Measurements from ENCODE around the gene MTRFR.

MTRFR gene

DNA sequence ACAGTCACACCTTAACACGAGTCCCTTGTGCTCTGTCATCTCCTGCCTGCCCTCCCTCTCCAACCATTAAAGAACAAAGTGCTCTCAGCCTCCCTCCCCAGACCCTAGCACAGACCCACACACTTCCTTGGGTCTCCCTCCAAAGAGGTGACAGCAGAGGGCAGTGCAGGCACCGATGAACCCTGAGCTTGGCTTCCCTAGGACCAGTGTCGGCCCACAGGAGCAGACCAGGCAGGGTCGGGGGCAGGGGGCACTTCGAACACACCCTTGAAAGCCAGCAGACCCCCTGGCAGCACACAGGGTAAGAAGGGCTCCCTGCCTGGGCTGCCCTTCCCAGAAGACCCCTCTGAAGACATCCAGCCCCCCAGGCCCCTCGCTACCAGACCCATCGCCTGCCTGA is 31.4 kb downstream of the MTRFR start:
- TF ChIP-seq PAX5 (IDR thresholded peaks at IDR 0.05; ENCODE audit: insufficient read depth, low read length, severe bottlenecking) = no peak
- TF ChIP-seq POU2F2 (IDR thresholded peaks at IDR 0.05; ENCODE audit: low read depth, low read length) = no peak
- TF ChIP-seq POLR2A (IDR thresholded peaks at IDR 0.05; ENCODE audit: low read depth, low read length) = no peak
- TF ChIP-seq TAF1 (IDR thresholded peaks at IDR 0.05; ENCODE audit: low read depth, low read length) = no peak
- no peak for TF ChIP-seq POLR2AphosphoS5 (IDR thresholded peaks at IDR 0.05; ENCODE audit: low read depth, low read length)
- no peak for TF ChIP-seq SPI1 (IDR thresholded peaks at IDR 0.05; ENCODE audit: low read depth, low read length)
- FAIRE-seq (no peak), DNase-seq (ENCODE audit: insufficient read length, low spot score) (no peak)

DNA sequence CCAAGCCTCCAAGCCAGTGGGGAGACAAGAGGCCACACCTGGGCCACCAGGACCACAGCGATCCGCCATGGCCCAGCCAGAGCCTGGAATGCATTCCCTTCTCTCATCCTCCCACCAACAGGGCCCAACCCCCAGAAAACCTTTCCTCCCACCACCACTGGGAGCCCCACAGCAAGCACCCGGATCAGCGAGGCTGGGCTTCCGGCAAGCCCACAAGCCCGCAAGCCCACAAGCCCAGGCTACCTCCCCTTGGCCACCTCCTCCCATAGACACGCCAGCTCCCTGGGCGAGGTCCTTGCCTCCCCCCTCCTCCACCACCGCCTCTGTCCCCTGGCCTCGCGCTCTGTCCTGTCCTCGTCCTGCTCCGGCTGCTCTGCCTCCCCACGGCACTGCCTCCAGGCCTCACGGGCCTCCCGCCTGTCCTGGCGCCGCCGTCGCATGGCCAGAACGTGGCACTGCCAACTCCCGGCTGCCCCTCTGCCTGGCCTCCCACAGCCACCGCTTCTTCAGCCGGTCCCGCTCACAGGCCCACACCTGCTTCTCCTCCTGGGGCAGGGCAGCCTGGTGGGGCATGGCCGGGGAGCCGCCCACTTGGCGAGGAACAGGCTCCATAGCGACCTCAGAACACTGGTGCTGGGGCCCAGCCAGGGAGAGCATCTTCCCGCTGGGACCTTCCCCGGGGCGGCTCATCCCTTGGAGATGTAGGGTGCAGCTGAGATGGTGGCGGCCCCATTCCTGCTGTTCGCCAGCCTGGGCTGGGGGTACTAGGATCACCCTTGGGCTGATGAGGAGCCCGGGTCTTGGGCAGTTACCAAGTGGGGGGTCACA is 32.8 kb downstream of the MTRFR start:
- TF ChIP-seq POLR2A (IDR thresholded peaks at IDR 0.05; ENCODE audit: low read depth, low read length) = no peak
- TF ChIP-seq POU2F2 (IDR thresholded peaks at IDR 0.05; ENCODE audit: low read depth, low read length) = no peak
- TF ChIP-seq POLR2AphosphoS5 (IDR thresholded peaks at IDR 0.05; ENCODE audit: low read depth, low read length) = no peak
- TF ChIP-seq SPI1 (IDR thresholded peaks at IDR 0.05; ENCODE audit: low read depth, low read length) = no peak
- no peak for TF ChIP-seq PAX5 (IDR thresholded peaks at IDR 0.05; ENCODE audit: insufficient read depth, low read length, severe bottlenecking)
- no peak for TF ChIP-seq TAF1 (IDR thresholded peaks at IDR 0.05; ENCODE audit: low read depth, low read length)
- FAIRE-seq (no peak), DNase-seq (ENCODE audit: insufficient read length, low spot score) (no peak)

DNA sequence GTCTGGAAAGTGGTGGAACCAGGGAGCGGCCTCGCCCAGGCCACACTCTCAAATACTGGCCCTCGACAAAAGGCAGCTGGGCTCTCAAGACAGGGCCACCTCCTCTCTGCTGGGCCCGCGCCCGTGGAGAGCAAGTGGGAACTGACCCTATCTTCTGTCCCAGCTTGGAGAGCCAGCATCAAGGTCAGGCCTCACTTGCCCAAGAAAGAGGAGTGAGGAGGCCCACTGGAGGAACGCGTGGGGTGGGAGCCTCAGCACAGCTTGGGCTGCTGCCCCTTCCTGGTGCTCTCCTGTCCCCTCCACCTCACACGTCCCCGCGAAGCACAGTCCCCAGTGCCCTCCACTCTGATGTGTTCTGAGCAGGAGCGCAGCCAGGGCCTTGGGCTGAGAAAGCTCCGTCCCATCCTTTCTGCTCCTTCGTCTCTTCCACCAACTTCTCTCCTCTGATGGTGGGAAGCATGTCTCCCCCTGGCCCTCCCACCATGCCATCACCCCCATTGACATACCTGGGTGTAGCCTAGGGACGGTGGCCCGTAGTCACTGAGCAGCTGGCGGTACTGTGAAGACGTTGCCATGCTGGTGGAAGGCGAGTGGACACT is 33.5 kb downstream of the MTRFR start:
- DNase-seq (ENCODE audit: insufficient read length, low spot score) (no peak), FAIRE-seq (peak; percentile 9)
- TF ChIP-seq PAX5 (IDR thresholded peaks at IDR 0.05; ENCODE audit: insufficient read depth, low read length, severe bottlenecking) (no peak), POLR2AphosphoS5 (IDR thresholded peaks at IDR 0.05; ENCODE audit: low read depth, low read length) (no peak), SPI1 (IDR thresholded peaks at IDR 0.05; ENCODE audit: low read depth, low read length) (no peak), POU2F2 (IDR thresholded peaks at IDR 0.05; ENCODE audit: low read depth, low read length) (no peak), TAF1 (IDR thresholded peaks at IDR 0.05; ENCODE audit: low read depth, low read length) (no peak), POLR2A (IDR thresholded peaks at IDR 0.05; ENCODE audit: low read depth, low read length) (no peak)

DNA sequence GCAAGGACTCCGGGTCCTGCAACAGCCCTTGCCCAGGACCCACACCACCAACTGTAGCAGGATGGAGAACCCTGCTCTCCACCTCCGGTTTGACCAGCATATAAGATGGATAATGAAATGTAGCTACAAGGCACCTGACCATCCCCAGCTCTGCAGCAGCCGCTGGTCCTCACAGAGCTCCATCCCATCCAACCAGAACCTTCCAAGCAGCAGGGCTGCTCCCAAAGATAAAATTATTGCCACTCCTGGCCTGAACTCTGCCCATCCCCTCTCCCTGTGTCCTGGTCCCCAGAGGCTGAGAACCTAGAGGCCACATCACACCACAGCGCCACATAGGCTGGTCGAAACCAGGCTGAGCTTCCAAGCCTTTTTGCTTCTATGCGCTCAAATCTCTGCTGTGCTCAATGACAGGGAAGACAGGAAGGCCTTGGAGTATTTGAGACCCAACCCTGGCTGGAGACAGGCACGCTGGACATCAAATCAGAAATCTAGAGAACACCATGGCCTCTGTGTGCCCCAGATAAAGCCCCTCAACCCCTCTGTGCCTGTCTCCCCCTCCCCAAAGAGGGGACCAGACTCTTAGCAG is 34.2 kb downstream of the MTRFR start:
- TF ChIP-seq TAF1 (IDR thresholded peaks at IDR 0.05; ENCODE audit: low read depth, low read length) (no peak), PAX5 (IDR thresholded peaks at IDR 0.05; ENCODE audit: insufficient read depth, low read length, severe bottlenecking) (no peak), POLR2AphosphoS5 (IDR thresholded peaks at IDR 0.05; ENCODE audit: low read depth, low read length) (no peak), SPI1 (IDR thresholded peaks at IDR 0.05; ENCODE audit: low read depth, low read length) (no peak), POU2F2 (IDR thresholded peaks at IDR 0.05; ENCODE audit: low read depth, low read length) (no peak), POLR2A (IDR thresholded peaks at IDR 0.05; ENCODE audit: low read depth, low read length) (no peak)
- DNase-seq (ENCODE audit: insufficient read length, low spot score) = no peak
- no peak for FAIRE-seq

DNA sequence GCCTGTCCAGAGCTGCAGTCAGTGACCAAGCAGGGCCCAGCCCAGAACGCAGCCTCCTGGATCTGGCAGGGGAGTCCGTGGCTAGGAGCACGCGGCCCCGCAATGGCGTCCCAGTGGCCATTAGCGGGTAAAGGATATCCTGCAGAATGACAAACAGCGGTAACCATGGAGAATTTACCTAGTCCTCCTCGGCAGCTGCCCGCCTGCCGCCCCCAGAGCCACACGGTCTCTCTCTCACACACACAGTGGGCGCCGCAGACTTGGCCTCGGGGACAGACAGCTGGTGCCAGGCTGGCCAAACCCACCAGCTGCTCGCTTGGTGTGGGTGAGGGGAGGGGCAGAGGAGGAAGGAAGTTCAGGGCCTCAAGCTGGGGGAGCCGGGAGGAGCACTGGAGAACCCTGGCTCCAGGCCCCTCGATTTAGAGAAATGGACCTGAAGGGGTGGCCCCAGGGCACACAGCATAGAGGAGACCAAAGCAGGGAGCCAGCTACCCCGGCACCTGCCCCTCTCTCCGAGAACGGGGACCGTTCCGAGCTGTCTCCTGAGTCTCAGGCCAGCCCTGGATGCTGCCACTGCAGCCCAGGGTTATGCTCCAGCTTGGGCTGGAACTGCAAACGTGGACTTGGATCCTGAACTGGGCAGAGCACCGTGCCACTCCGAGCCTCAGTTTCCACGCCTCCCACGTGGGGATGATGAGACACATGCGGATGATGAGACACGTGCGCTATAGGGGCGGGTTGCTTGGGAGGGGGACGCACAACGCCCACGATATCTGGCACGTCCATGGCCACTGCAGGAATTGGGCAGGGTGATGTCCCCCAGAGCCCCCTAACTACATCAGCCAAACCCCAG is 35.0 kb downstream of the MTRFR start:
- TF ChIP-seq PAX5 (IDR thresholded peaks at IDR 0.05; ENCODE audit: insufficient read depth, low read length, severe bottlenecking) (no peak), POLR2A (IDR thresholded peaks at IDR 0.05; ENCODE audit: low read depth, low read length) (0 out of 2 replicates have a peak, but pooled peaks have one; percentile 22), TAF1 (IDR thresholded peaks at IDR 0.05; ENCODE audit: low read depth, low read length) (no peak), SPI1 (IDR thresholded peaks at IDR 0.05; ENCODE audit: low read depth, low read length) (no peak), POLR2AphosphoS5 (IDR thresholded peaks at IDR 0.05; ENCODE audit: low read depth, low read length) (no peak), POU2F2 (IDR thresholded peaks at IDR 0.05; ENCODE audit: low read depth, low read length) (no peak)
- DNase-seq (ENCODE audit: insufficient read length, low spot score) (no peak), FAIRE-seq (peak; percentile 78)

DNA sequence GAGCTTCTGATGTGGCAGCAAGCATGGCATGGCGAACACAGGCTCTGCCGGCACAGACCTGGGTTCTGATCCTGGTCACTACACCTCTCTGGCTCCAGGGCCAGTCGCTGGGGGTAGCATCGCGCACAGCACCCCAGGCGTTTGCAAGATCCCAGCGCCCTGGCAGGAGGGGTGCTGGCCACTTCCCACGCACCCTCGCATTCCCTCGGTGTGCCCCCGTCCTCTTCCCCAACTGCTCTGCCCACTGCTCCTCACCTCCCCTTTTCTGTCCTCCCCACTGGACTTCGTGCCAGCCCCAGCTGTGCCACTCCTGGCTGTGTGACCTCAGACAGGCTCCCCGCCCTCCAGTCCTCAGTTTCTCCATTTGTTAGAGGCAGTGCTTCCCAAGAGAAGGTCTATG is 35.6 kb downstream of the MTRFR start:
- peak; percentile 69 for FAIRE-seq

DNA sequence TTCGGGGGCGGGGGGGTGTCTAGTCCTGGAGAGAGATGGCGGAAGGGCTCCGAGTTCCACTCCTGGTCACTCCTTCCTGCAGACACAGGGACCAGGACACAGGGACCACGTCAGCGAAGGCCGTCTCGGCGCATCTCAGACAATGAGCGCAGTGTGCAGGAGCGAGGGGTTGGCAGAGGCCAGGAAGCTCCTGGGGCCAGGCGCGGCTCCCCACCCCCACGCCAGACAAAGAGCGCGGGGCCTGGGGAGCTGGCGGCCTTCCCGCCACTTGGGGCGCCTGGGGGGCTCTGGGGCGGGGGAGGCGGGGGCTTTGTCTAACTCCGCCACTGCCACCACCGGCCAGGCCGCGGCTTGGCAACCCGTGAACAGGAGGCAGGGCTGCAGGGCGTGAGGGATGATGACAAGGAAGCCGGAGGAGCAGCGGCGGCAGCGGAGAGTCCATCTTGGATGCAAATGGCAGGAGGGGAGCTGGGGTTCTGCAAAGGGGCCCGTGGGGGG is 36.2 kb downstream of the MTRFR start:
- TF ChIP-seq POU2F2 (IDR thresholded peaks at IDR 0.05; ENCODE audit: low read depth, low read length) = 0 out of 2 replicates have a peak, but pooled peaks have one; percentile 8
- TF ChIP-seq POLR2A (IDR thresholded peaks at IDR 0.05; ENCODE audit: low read depth, low read length) = no peak; the same call in 1 of the 2 replicates
- peak; percentile 86 for FAIRE-seq
- peak; percentile 68 for DNase-seq (ENCODE audit: insufficient read length, low spot score)

More for the DNA sequence above, 35.6 kb downstream of the MTRFR start:
- DNase-seq (ENCODE audit: insufficient read length, low spot score) = no peak
- no peak for TF ChIP-seq SPI1 (IDR thresholded peaks at IDR 0.05; ENCODE audit: low read depth, low read length)
- no peak for TF ChIP-seq PAX5 (IDR thresholded peaks at IDR 0.05; ENCODE audit: insufficient read depth, low read length, severe bottlenecking)
- TF ChIP-seq POLR2AphosphoS5 (IDR thresholded peaks at IDR 0.05; ENCODE audit: low read depth, low read length) = no peak
- TF ChIP-seq POU2F2 (IDR thresholded peaks at IDR 0.05; ENCODE audit: low read depth, low read length) = no peak
- TF ChIP-seq TAF1 (IDR thresholded peaks at IDR 0.05; ENCODE audit: low read depth, low read length) = no peak
- TF ChIP-seq POLR2A (IDR thresholded peaks at IDR 0.05; ENCODE audit: low read depth, low read length) = no peak

DNA sequence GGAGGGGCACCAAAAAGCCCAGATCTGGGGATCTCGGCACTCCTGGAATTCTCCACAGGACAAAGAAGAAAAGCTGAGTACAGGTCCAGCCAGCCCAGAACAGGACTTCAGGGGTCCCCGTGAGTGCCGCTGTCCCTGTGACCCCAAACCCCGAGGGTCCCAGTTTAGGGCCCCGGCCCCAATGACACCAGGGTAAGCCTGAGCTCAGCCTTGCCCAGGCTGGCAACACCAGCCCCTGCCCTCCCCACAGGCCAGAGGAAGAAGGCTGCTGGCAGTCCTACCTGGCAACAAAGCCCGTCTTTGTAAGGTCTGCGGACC is 36.6 kb downstream of the MTRFR start:
- no peak for DNase-seq (ENCODE audit: insufficient read length, low spot score)
- no peak for TF ChIP-seq TAF1 (IDR thresholded peaks at IDR 0.05; ENCODE audit: low read depth, low read length)
- TF ChIP-seq POLR2AphosphoS5 (IDR thresholded peaks at IDR 0.05; ENCODE audit: low read depth, low read length) = no peak
- TF ChIP-seq POU2F2 (IDR thresholded peaks at IDR 0.05; ENCODE audit: low read depth, low read length) = 0 out of 2 replicates have a peak, but pooled peaks have one; percentile 4
- TF ChIP-seq PAX5 (IDR thresholded peaks at IDR 0.05; ENCODE audit: insufficient read depth, low read length, severe bottlenecking) = no peak
- FAIRE-seq = no peak
